ENCODE data around the gene TOP3B. TPM values are rescaled to one million over a fixed set of nuclear protein-coding genes. Genes with fewer than 3 reads are reported as not detected.

The TOP3B gene
- total RNA-seq, 2 experiments from 2014 or later: 45.6 to 51.6 TPM

- peaks cover 57% of the 10 kb centered on the region for H3K4me1 Mint-ChIP-seq
- POLR2A ChIA-PET: no interaction called here
- H3K27ac Mint-ChIP-seq: peak overlapping the region; percentile 25
Observed at GRCh38 chr22:21938906-21939305, 43.7 kb downstream of the TOP3B start.

GRCh38 chr22:21938071-21938822, 44.3 kb downstream of the TOP3B start:
- peak overlapping the region; percentile 64 for H3K4me3 Mint-ChIP-seq
- CTCF ChIA-PET: interaction anchor here (0.6 to 7.0 kb wide), 9 partner anchors 11 to 309 kb away, joined by 3 to 73 read pairs (median 4); partner anchors contain the start of genes PPM1F, TOP3B and YDJC
- H3K36me3 Mint-ChIP-seq (ENCODE audit: low read depth): peaks cover 2% of the 10 kb centered on the region
- peak; percentile 89 for DNase-seq
- H3K27ac Mint-ChIP-seq: peak overlapping the region; percentile 57
- H3K27me3 Mint-ChIP-seq: no peaks in the 10 kb centered on the region
- POLR2A ChIA-PET: interaction anchor here (0.6 kb wide), 1 partner anchor 269 kb away, joined by 5 read pairs; no protein-coding TSS in a partner anchor
- H3K9me3 Mint-ChIP-seq: no peaks in the 10 kb centered on the region
- peaks cover 57% of the 10 kb centered on the region for H3K4me1 Mint-ChIP-seq

More at GRCh38 chr22:21938906-21939305, 43.7 kb downstream of the TOP3B start:
- H3K36me3 Mint-ChIP-seq (ENCODE audit: low read depth): peaks cover 2% of the 10 kb centered on the region
- peak overlapping the region; percentile 64 for H3K4me3 Mint-ChIP-seq
- no peaks in the 10 kb centered on the region for H3K27me3 Mint-ChIP-seq
- no peak for DNase-seq
- CTCF ChIA-PET: interaction anchor here (1.0 to 7.0 kb wide), 4 partner anchors 13 to 310 kb away, joined by 3 to 73 read pairs (median 4); partner anchors contain the start of genes PPM1F and YDJC
- no peaks in the 10 kb centered on the region for H3K9me3 Mint-ChIP-seq

- H3K36me3 Mint-ChIP-seq (ENCODE audit: low read depth): peaks cover 2% of the 10 kb centered on the region
- H3K27ac Mint-ChIP-seq: peak overlapping the region; percentile 57
- H3K27me3 Mint-ChIP-seq: no peaks in the 10 kb centered on the region
- peaks cover 55% of the 10 kb centered on the region for H3K4me1 Mint-ChIP-seq
- ChIA-PET CTCF (interaction anchor here (0.6 to 7.0 kb wide), 7 partner anchors 10 to 166 kb away, joined by 3 to 73 read pairs (median 5); partner anchors contain the start of genes PPM1F and TOP3B), POLR2A (interaction anchor here (0.6 kb wide), 1 partner anchor 269 kb away, joined by 5 read pairs; no protein-coding TSS in a partner anchor)
- no peak for DNase-seq
- H3K9me3 Mint-ChIP-seq: no peaks in the 10 kb centered on the region
- H3K4me3 Mint-ChIP-seq: peak overlapping the region; percentile 64
Observed at GRCh38 chr22:21937821-21938070, 44.8 kb downstream of the TOP3B start.

- Mint-ChIP-seq H3K27ac (peak overlapping the region; percentile 54), H3K27me3 (no peaks in the 10 kb centered on the region), H3K4me1 (peaks cover 49% of the 10 kb centered on the region), H3K36me3 (ENCODE audit: low read depth) (peaks cover 2% of the 10 kb centered on the region), H3K9me3 (no peaks in the 10 kb centered on the region), H3K4me3 (no peak overlapping the region)
- ChIA-PET CTCF (interaction anchor here (0.6 to 7.0 kb wide), 7 partner anchors 10 to 165 kb away, joined by 3 to 73 read pairs (median 5); partner anchors contain the start of genes PPM1F and TOP3B), POLR2A (no interaction called here)
- DNase-seq: no peak
Observed at GRCh38 chr22:21937041-21937820, 45.4 kb downstream of the TOP3B start.

GRCh38 chr22:21936151-21936775, 46.3 kb downstream of the TOP3B start:
- ChIA-PET CTCF (interaction anchor here (1.4 to 7.0 kb wide), 3 partner anchors 15 to 36 kb away, joined by 3 to 73 read pairs (median 6); partner anchors contain the start of gene PPM1F), POLR2A (no interaction called here)
- H3K9me3 Mint-ChIP-seq: no peaks in the 10 kb centered on the region
- H3K36me3 Mint-ChIP-seq (ENCODE audit: low read depth): peaks cover 2% of the 10 kb centered on the region
- no peaks in the 10 kb centered on the region for H3K27me3 Mint-ChIP-seq
- DNase-seq: no peak
- H3K4me1 Mint-ChIP-seq: peaks cover 40% of the 10 kb centered on the region
- no peak overlapping the region for H3K4me3 Mint-ChIP-seq
- no peak overlapping the region for H3K27ac Mint-ChIP-seq

- POLR2A ChIA-PET: no interaction called here
- CTCF ChIA-PET: interaction anchor here (1.5 kb wide), 1 partner anchor 11 kb away, joined by 3 read pairs; no protein-coding TSS in a partner anchor
Observed at GRCh38 chr22:21933910-21934309, 48.7 kb downstream of the TOP3B start.

GRCh38 chr22:21933413-21933812, 49.2 kb downstream of the TOP3B start:
- no peak for DNase-seq
- CTCF ChIA-PET: no interaction called here
- Mint-ChIP-seq H3K27ac (no peak overlapping the region), H3K4me3 (no peak overlapping the region), H3K36me3 (ENCODE audit: low read depth) (no peaks in the 10 kb centered on the region), H3K4me1 (peaks cover 15% of the 10 kb centered on the region), H3K9me3 (no peaks in the 10 kb centered on the region), H3K27me3 (no peaks in the 10 kb centered on the region)
- POLR2A ChIA-PET: no interaction called here

More at GRCh38 chr22:21933910-21934309, 48.7 kb downstream of the TOP3B start:
- Mint-ChIP-seq H3K4me1 (peaks cover 20% of the 10 kb centered on the region), H3K9me3 (no peaks in the 10 kb centered on the region), H3K4me3 (no peak overlapping the region), H3K27ac (no peak overlapping the region), H3K36me3 (ENCODE audit: low read depth) (no peaks in the 10 kb centered on the region), H3K27me3 (no peaks in the 10 kb centered on the region)
- no peak for DNase-seq

- H3K9me3 Mint-ChIP-seq: no peaks in the 10 kb centered on the region
- ChIA-PET POLR2A (no interaction called here), CTCF (no interaction called here)
- H3K27me3 Mint-ChIP-seq: no peaks in the 10 kb centered on the region
- no peak for DNase-seq
- H3K27ac Mint-ChIP-seq: no peak overlapping the region
- H3K36me3 Mint-ChIP-seq (ENCODE audit: low read depth): no peaks in the 10 kb centered on the region
- H3K4me3 Mint-ChIP-seq: no peak overlapping the region
- peaks cover 4% of the 10 kb centered on the region for H3K4me1 Mint-ChIP-seq
Observed at GRCh38 chr22:21932347-21932746, 50.2 kb downstream of the TOP3B start.

GRCh38 chr22:21931056-21931455, 51.5 kb downstream of the TOP3B start:
- Mint-ChIP-seq H3K9me3 (no peaks in the 10 kb centered on the region), H3K27me3 (no peaks in the 10 kb centered on the region), H3K4me3 (no peak overlapping the region), H3K4me1 (no peaks in the 10 kb centered on the region), H3K27ac (no peak overlapping the region), H3K36me3 (ENCODE audit: low read depth) (no peaks in the 10 kb centered on the region)
- no peak for DNase-seq
- ChIA-PET POLR2A (no interaction called here), CTCF (interaction anchor here (0.6 kb wide), 1 partner anchor 1026 kb away, joined by 4 read pairs; no protein-coding TSS in a partner anchor)

GRCh38 chr22:21929253-21929652, 53.3 kb downstream of the TOP3B start:
- Mint-ChIP-seq H3K4me1 (no peaks in the 10 kb centered on the region), H3K9me3 (no peaks in the 10 kb centered on the region), H3K4me3 (no peak overlapping the region), H3K36me3 (ENCODE audit: low read depth) (no peaks in the 10 kb centered on the region), H3K27ac (no peak overlapping the region), H3K27me3 (no peaks in the 10 kb centered on the region)
- DNase-seq: no peak
- CTCF ChIA-PET: no interaction called here
- POLR2A ChIA-PET: no interaction called here

- no peaks in the 10 kb centered on the region for H3K36me3 Mint-ChIP-seq (ENCODE audit: low read depth)
- DNase-seq: no peak
- no peaks in the 10 kb centered on the region for H3K4me1 Mint-ChIP-seq
- CTCF ChIA-PET: interaction anchor here (0.7 to 1.5 kb wide), 2 partner anchors 10 to 104 kb away, joined by 3 to 5 read pairs; no protein-coding TSS in a partner anchor
- no peaks in the 10 kb centered on the region for H3K9me3 Mint-ChIP-seq
- no peak overlapping the region for H3K4me3 Mint-ChIP-seq
- POLR2A ChIA-PET: no interaction called here
- H3K27me3 Mint-ChIP-seq: no peaks in the 10 kb centered on the region
- no peak overlapping the region for H3K27ac Mint-ChIP-seq
Observed at GRCh38 chr22:21928048-21928447, 54.5 kb downstream of the TOP3B start.

- no peaks in the 10 kb centered on the region for H3K27me3 Mint-ChIP-seq
- no peak for DNase-seq
- H3K4me3 Mint-ChIP-seq: no peak overlapping the region
- H3K4me1 Mint-ChIP-seq: no peaks in the 10 kb centered on the region
- H3K27ac Mint-ChIP-seq: no peak overlapping the region
- ChIA-PET CTCF (interaction anchor here (1.5 kb wide), 1 partner anchor 10 kb away, joined by 5 read pairs; no protein-coding TSS in a partner anchor), POLR2A (no interaction called here)
- no peaks in the 10 kb centered on the region for H3K9me3 Mint-ChIP-seq
- no peaks in the 10 kb centered on the region for H3K36me3 Mint-ChIP-seq (ENCODE audit: low read depth)
Observed at GRCh38 chr22:21927174-21927823, 55.3 kb downstream of the TOP3B start.

Measured in activated CD4-positive, alpha-beta T cell treated with anti-CD3 and anti-CD28 coated beads, Interleukin-2, amount 10 ng/mL, durations not matched to agents 7 days and 5 days (primary cell).